Prostate gland (tissue), 2 donors: ENCODE results near the gene PGF.

ENCODE experiments used
- CTCF ChIP-seq, 4 experiments: fragments of 200-600 bp in 2 of 4; fragments of 450-650 bp in 2 of 4; sonication (generic) in 2 of 4; IDR thresholded peaks; 1 replicate in 3 of 4; 2 replicates in 1 of 4; pipeline ENCODE4 v1.5.1; 2016 to 2019; ENCODE audit warnings: antibody characterized with exemption in 4 of 4, mild to moderate bottlenecking in 2 of 4, moderate library complexity in 2 of 4
- POLR2A ChIP-seq: fragments of 450-650 bp; IDR thresholded peaks from one replicate; pipeline ENCODE4 v1.6.1; 2016; ENCODE audit warnings: antibody characterized with exemption, mild to moderate bottlenecking
- POLR2AphosphoS5 ChIP-seq: sonication (generic); formaldehyde crosslinking; IDR thresholded peaks from one replicate; pipeline ENCODE4 v1.6.1; 2017; ENCODE audit warnings: antibody characterized with exemption

DNA sequence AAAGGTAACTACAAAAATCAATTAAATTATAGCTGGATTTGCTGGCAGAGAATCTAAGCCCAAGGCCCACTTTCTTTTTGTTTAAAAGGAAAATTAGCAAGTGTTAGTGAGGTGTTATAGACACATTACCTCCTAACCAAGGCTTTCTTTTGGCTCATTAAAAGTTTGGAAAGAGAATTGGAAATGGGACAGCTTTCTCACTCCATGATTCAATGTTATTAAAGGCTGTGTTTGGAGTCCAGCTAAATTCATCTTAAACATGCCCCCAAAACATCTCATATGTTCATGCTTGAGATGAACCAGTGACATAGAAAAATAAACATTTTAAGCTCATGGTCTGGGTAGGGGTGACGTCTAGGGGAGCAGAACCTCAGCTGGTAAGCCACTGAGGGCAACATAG is 13.4 kb upstream of the PGF start:
- no peak for TF ChIP-seq CTCF (IDR thresholded peaks at IDR 0.05)
- no peak for TF ChIP-seq POLR2A
- no peak for TF ChIP-seq POLR2AphosphoS5
